NCI-H2107 (cell line): Measurements from ENCODE around the gene SERPINA9.
"Not testable (repeated sequence)": the region's sequence is repeated elsewhere in the genome, so short reads cannot be mapped to it uniquely, and the experiment has no call there.

Experiments used
- DNase-seq: peaks from one replicate; lab custom pipeline; 2025; lab: John Stamatoyannopoulos, UW

The SERPINA9 gene

GRCh38 chr14:94485944-94486841 is 10.2 kb upstream of the SERPINA9 start:
- DNase-seq = no peak

GRCh38 chr14:94484481-94484880 is 8.5 kb upstream of the SERPINA9 start:
- no peak for DNase-seq

DNA sequence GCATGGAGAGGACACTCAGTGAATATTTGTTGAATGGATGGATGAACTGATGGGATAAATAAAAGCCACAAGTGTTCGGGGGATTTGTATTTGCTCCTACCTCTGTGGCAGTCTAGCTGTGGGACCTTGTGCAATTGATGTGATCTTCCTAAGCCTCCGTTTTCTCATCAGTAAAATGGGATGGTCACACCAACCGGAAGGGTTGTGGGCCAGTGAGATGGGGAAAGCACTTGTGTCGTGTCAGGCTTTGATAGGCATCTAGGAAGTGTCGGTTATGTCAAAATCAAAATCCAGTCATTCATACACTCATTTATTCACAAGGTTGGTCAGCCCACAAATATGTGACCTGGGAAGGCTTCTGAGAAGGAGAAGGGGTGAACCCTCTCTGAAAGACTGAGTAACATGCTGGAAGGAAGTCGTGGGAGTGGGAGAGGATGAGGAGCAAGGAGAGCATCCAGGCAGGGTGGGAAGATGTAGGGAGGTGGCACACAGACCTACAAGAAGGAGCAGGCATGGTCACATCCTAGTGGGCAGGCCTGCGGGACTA is 7.8 kb upstream of the SERPINA9 start:
- no peak for DNase-seq

DNA sequence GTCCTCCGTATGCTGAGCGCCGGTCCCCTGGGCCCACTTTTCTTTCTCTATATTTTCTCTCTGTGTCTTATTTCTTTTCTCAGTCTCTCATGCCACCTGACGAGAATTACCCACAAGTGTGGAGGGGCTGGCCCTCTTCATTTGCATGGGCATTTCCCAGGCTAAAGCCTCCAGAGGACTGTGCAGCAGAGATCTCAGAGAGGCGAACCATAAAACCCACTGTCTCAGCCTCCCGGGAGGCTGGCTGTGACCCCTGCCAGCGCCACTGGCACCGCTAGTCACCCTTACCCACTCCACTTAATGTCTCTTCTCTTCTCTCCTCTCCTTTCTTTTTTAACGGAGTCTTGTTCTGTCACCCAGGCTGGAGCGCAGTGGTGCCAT is 7.1 kb upstream of the SERPINA9 start:
- DNase-seq = no peak

- DNase-seq = not testable (repeated sequence)
These were observed 6.4 kb upstream of the SERPINA9 start for GRCh38 chr14:94482132-94483070.

DNA sequence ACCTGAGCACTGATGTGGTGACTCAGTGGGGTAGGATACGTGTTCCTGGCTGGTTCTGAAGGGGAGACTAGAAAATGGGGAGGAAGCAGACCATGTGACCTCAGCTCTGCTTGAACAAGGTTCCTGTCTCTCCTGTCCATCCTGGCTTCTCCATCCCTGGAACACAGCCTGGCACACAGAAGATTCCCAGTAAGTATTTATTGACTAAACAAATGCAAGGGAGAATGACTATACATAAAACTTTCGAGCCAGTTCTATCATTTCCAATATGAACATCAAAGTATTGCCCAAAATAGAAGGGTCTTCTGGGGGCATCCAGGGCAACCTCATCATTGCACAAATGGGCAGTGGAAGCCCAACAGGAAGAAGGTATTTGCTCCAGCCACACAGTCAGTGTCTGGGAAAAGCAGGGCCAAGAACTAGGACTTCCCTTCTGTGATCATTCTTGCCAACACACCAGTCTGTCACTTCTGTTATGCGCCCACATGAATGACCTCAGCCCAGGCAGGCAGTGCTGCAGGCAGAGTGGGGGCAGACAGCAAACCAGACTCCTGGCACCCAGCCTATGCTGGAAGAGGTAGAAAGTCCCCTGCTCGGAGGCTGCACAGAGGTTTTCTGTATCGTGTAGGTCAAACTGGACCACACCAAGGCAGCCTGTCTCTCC is 5.6 kb upstream of the SERPINA9 start:
- no peak for DNase-seq

- DNase-seq = no peak
These were observed 4.8 kb upstream of the SERPINA9 start for GRCh38 chr14:94480809-94481208.

- DNase-seq = no peak
These were observed 2.4 kb upstream of the SERPINA9 start for GRCh38 chr14:94478420-94478819.

DNA sequence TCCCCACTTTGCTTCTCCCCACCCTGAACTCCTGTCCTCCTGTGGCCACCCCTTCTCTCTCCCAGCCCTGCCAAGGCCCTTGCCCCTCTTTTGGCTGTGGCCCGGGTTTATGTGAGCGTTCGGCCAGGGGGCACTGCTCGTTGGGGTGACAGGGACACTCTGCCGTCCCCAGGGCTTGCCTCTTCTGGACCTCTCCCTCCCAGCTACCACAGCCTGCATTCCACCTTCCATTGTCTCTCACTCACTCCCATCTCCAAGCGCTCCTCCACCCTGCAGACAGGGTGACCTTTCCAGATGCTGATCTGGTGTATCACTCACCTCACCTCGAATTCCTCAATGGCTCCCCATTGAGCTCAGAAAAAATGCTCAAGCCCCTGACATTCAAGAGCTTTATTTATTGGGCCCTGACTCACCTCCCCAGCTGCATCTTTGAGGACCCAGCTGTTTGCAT is 1.4 kb downstream of the SERPINA9 start:
- no peak for DNase-seq

DNA sequence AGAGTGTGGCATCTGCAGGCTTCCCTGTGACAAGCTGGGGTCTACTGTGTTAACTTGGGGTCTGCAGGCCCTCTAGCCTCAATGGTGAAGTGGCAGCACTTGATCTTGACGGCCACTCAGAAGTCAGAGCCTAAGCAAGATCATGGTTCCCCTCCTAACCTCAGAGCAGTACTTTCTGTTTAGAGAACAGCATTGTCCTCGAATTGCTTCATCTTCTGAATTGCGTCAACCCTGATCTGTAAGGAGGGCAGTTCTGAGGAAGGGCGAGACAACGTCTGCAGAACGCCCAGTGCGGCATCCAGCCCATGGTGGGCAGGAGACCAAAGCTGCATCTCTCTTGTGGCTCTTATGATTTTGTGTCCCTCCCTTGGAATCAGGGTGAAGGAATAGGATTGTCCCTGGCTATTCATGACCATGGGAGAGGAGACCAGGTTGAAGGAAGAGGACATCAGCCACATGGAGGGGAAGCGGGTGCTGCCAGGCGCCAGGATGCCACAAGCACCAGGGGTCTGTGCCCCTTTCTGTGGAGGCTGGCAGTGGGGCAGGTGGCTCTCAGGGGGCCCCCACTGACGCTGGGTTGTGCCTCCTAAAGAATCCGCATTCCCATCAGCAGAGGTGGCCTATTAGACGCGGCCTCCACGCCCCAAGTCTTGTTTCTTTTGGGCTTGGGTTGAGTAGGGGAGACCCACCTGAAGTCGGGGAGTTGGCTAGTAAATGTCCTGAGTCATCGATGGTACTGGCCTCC is 2.2 kb downstream of the SERPINA9 start:
- no peak for DNase-seq

DNA sequence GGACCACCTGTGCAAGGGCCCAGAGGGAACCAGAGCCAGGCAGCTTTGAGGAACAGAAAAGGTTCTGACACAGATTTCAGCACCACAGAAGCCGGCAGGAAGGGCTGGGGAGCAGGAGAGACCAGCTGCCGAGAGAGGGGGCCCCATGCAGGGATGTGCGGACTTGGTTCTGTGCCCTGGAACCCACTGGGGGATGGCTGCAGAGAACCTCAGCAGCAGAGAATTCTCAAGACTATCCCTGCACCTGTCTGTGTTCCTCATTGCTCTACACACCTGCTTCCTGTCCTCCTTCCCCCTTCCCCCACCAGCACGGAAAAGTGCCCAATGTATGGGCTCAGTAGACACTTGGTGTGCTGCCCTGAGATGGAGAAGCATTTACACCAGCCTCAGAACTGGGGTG is 3.2 kb downstream of the SERPINA9 start:
- no peak for DNase-seq

DNA sequence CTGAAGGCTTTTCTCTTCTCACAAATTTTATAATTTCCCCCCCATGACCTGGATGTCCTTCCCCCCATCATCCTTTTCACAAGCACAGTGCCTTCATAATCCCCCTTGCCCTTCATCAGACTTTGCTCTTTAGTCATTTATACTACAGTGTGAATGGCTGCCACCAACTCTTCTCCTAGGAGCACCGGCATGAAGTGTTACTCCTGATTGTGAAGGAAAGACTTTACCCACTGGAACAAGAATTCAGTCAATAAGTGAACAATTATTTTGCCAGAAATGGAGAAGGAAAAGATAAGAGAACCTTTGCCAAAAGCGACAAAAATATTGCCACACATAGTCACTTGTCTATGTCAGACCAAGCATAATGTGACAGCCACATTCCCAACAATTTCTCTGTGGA is 5.0 kb downstream of the SERPINA9 start:
- DNase-seq = no peak

DNA sequence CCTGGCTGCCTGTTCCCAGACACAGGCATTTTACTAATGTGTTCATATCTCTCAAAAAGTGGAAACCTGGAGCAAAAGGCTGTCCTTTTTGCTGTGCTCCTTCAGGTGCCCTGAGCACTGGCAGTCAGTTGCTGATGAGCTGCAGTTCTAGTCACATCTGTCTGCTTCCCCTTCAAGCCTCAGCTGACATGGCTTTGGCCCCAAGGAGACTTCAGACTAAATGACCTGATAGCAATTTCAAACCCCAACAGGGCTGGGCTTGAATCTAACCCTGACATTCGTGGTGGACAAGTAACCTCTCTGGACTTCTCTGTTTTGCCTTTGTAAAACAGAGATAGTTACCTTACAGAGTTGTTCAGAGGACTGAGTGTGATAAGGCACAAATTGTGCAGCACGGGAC is 5.7 kb downstream of the SERPINA9 start:
- DNase-seq = no peak

- no peak for DNase-seq
These were observed 6.7 kb downstream of the SERPINA9 start for GRCh38 chr14:94469261-94469660.

GRCh38 chr14:94467728-94468520 is 8.1 kb downstream of the SERPINA9 start:
- DNase-seq = no peak

DNA sequence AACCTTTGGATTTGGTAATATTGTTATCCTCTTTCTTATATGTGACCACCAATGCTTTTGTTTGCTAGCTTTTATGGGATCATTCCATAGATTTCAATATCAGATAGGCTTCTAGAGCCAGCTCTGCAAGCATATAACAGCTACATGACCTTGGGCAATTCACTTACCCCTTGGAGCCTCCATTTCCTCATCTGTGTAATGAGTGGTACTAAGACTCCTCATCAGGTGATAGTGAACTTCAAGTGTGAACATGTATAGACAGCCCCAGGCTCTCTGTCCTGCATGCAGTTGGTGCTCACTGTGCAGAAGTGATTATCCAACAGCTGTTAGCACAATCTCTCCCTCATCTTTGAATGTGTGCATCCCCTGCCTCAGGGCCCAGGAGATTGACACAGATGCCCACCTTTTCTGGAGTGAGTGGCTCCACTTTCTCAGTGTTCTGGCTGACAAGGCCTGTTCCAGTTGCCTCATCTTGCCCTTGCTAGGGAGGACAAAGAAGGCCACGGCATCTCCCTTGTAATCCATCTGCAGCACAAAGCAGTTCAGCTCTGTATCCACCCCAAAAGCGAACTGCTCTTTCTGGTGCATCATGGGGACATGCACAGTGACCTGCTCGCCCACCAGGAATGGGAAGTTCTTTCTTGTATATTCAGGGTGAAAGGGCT is 9.2 kb downstream of the SERPINA9 start:
- no peak for DNase-seq

DNA sequence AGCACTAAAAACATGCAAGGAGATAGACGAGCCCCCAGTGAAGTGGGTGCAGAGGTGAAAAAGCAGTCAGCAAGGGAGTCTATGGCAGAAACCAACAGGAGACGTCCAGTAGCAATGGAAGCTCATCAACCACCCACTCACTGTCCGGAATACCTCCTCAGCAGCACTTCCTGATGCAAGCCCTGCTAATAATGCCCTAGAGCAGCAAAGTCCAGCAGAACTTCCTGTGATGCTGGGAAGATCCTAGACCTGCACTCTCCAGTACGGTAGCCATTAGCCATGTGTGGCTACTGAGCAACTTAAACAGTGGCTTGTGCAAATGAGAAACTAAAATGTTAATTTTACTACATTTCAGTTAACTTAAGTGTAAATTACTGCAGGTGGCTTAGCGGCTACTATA is 11.0 kb downstream of the SERPINA9 start:
- no peak for DNase-seq

DNA sequence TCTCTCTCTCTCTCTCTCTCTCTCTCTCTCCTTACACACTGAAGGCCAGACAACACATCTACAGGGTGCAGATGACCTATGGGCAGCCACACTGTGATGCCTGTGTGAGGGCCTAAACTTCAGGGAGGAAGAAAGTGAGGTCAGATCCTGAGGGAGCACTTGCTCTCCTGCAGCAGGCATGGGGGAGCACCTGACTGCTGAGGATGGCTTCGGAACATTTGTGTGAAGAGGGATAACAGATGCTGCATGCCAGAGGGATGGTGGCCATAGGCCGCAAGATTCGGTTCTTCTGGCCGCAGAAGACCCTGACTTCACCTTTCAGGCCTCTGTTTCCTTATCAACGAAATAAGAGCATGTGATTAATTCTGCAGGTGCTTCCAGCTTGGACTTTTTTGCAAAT is 11.7 kb downstream of the SERPINA9 start:
- no peak for DNase-seq

DNA sequence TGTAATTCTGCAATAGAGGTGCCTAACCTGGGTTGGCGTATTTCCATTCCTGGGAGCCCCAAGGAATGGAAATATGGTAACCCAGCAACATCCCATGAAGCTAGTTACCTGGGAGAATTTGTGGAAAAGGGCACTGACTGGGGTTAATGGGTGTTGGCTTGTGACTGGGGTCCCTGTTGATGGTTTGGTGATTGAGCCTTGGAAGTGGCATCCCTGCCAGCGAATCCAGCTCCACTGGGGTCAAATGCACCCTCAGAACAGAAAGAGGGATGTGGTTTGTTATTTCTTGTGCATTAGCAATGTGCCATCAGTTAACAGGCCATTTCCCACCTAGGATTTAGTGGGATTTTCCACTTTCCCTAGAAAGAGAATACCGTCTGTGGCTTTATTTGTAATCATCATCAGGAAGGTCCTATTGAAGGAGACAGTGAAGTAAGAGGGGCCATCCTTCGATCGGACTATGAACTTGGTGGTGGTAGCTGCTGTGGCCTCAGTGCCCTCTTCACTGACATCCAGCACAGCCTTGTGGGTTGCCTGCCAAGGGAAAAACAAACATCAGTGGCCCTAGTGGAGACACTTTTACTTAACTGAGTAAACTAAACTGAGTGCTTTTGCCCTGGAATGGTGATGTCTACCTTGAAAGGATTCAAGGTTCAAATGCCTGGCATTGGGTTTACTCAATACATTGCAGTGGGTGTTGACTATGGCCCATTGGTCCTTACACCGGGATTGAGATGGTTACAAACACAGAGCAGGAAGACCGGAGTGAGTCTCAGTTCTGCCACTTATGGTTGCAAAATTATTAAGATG is 13.0 kb downstream of the SERPINA9 start:
- DNase-seq = no peak
